HepG2 (cell line): Measurements from ENCODE around the gene ZNF860.

Source experiments
- CREM ChIP-seq, 2 experiments: sonication (generic) in 1 of 2; formaldehyde crosslinking in 1 of 2; IDR thresholded peaks; 2 replicates each; pipeline versions ENCODE4 v1.4.0 to v1.6.1; 2016 to 2020; ENCODE audit warnings: antibody characterized with exemption in 1 of 2, mild to moderate bottlenecking in 1 of 2, missing genetic modification reagents in 1 of 2
- TEAD3 ChIP-seq: optimal IDR thresholded peaks from 2 replicates; pipeline ENCODE3; 2016; ENCODE audit warnings: borderline replicate concordance
- ZBTB8A ChIP-seq: sonication (generic); formaldehyde crosslinking; IDR thresholded peaks from 2 replicates; pipeline ENCODE4 v1.4.0; 2020; ENCODE audit warnings: mild to moderate bottlenecking, low read depth, missing genetic modification reagents, borderline replicate concordance
- ZNF224 ChIP-seq: sonication (generic); formaldehyde crosslinking; IDR thresholded peaks from 2 replicates; pipeline ENCODE4 v1.5.0; 2020; ENCODE audit warnings: mild to moderate bottlenecking, missing genetic modification reagents
- ZNF354B ChIP-seq: sonication (generic); formaldehyde crosslinking; IDR thresholded peaks from 2 replicates; pipeline ENCODE4 v1.8.0; 2022; ENCODE audit warnings: mild to moderate bottlenecking, missing genetic modification reagents

DNA sequence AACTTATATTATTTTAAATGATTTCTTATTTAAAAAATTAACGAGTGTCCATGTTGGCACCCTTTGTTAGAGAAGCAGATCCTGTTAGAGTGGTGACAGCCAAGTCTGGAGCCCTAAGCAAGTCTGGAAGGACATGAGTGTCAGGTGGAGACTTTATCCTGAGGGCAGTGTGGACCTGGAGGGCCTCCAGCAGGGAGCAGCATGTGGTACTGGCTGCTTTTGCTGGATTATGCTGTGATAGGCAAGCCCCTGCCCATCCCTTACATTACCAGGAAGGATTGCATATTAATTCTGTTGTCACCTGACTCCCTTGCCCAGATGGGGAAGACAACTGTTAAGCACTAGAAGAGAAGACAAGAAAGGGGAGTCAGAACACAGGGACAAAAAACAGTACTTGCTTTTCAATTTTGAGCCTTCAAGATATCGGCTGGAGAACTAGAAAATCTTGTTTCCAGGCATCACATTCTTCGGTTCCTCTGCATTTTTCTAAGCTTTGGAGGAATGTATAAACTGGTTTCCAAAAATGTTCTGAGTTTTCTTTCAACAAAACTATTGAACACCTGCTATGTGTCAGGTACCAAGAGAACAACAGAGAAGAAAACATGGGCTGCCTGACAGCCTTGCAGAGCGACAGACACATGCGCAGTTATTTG lies 22.7 kb downstream of the ZNF860 start:
- no peak for TF ChIP-seq ZNF354B (CRISPR knock-in tag)
- TF ChIP-seq TEAD3 (CRISPR knock-in tag) = no peak
- no peak for TF ChIP-seq CREM (IDR thresholded peaks at IDR 0.05)
- TF ChIP-seq CREM (CRISPR knock-in tag; IDR thresholded peaks at IDR 0.05) = no peak
- no peak for TF ChIP-seq ZBTB8A
- no peak for TF ChIP-seq ZNF224 (CRISPR knock-in tag)
